Sigmoid colon (tissue), 4 donors: Measurements from ENCODE around the gene LMO1.

Experiments
- EP300 ChIP-seq, 4 donors: sonication (generic); formaldehyde crosslinking; IDR thresholded peaks; one replicate each; pipeline ENCODE4 v1.6.1; 2017; ENCODE audit warnings: antibody characterized with exemption in 4 of 4
- TF ChIP-seq, protein P1 (sequence below), 4 experiments: fragments of 450-650 bp in 3 of 4; fragments of 200-600 bp in 1 of 4; IDR thresholded peaks; one replicate each; pipeline ENCODE4 v1.5.1; 2016 to 2019; ENCODE audit warnings: antibody characterized with exemption in 4 of 4, mild to moderate bottlenecking in 3 of 4, moderate library complexity in 2 of 4

DNA sequence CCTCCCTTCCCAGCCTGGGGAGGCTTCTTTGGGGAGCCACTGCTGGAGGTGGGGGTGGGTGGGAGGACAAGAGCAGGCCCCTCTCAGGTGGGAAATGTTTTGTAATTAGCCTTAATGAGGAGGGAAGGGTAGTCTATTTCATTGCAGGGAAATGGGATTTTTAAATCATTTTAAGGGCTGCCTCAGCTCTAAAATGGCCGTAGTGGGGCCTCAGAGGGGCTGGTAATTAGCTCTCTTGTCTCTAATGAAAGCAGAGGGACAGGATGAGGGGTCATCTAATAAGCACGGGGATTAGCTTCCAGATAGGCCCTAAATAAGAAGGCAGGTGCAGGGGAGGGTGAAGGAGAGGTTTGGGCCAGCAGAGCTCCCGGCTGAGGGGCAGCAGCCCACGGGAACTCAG lies 46.5 kb downstream of the LMO1 start:
- no peak for TF ChIP-seq EP300 (IDR thresholded peaks at IDR 0.05)
- TF ChIP-seq, protein P1, sequence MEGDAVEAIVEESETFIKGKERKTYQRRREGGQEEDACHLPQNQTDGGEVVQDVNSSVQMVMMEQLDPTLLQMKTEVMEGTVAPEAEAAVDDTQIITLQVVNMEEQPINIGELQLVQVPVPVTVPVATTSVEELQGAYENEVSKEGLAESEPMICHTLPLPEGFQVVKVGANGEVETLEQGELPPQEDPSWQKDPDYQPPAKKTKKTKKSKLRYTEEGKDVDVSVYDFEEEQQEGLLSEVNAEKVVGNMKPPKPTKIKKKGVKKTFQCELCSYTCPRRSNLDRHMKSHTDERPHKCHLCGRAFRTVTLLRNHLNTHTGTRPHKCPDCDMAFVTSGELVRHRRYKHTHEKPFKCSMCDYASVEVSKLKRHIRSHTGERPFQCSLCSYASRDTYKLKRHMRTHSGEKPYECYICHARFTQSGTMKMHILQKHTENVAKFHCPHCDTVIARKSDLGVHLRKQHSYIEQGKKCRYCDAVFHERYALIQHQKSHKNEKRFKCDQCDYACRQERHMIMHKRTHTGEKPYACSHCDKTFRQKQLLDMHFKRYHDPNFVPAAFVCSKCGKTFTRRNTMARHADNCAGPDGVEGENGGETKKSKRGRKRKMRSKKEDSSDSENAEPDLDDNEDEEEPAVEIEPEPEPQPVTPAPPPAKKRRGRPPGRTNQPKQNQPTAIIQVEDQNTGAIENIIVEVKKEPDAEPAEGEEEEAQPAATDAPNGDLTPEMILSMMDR (IDR thresholded peaks at IDR 0.05), result no peak
